Measurements from ENCODE around the gene MRPL22. TPM values are rescaled to one million over a fixed set of nuclear protein-coding genes. Genes with fewer than 3 reads are reported as not detected.
"Not testable (repeated sequence)": the region's sequence is repeated elsewhere in the genome, so short reads cannot be mapped to it uniquely, and the experiment has no call there.

The MRPL22 gene
- total and polyA plus RNA-seq, 2 donors (not counting 3 experiments of a cell fraction or from before 2014, with no cell fraction given), result 66.9 to 112 TPM

DNA sequence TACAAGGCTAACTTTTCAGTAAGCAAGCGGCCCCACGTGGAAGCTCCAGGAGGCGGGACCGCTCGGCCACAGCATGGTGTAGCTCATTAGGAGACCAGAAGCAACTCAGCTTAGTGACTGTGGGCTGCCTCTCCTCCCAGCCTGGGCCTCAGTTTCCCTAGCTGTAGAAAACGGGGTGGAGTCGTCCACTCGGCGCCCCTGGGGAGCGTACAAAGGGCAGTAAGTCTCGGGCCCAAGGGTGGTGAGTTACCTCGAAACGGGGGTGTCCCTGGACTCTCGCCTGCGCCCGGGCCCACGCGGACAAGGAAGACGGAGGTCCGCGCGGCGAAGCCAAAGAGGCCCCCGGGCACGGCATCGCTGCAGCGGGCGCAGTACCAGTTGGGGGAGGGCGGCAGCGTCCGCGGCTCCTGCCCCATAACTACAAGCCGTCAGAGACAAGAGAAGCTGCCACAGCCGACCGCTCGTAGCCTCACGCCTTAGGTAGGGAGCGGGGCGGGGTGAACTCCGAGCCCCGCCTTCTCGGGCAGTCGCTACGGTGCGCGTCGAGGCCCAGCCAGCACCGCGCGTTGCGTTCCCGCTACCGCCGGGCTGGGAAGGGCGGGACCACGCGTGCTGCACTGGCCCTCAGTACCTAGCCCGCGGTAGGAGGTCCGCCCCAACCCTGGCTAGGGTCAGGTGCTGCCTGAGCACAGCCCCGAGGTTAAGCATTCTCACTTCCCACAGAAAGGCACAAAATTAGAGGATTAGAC, 3.0 kb upstream of the MRPL22 start, which contains the start of gene GEMIN5:
Gene GEMIN5 (minus strand): TSS at position 494 of the 749 bp plus-strand sequence. CDS start 78 bp downstream, at position 416.
- no TSS peak for BruUV-seq (replicated peaks)
- peak; percentile 81 for TF ChIP-seq POLR2AphosphoS5 (IDR thresholded peaks at IDR 0.05; ENCODE audit: insufficient read depth, low read depth, low read length)
- peak; percentile 93 for TF ChIP-seq MYC (IDR thresholded peaks at IDR 0.05; ENCODE audit: low read depth, low read length)
- TF ChIP-seq, protein P1, sequence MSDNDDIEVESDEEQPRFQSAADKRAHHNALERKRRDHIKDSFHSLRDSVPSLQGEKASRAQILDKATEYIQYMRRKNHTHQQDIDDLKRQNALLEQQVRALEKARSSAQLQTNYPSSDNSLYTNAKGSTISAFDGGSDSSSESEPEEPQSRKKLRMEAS (IDR thresholded peaks at IDR 0.05; ENCODE audit: insufficient read depth, insufficient read length), result peak; percentile 71
- TF ChIP-seq, protein P2, sequence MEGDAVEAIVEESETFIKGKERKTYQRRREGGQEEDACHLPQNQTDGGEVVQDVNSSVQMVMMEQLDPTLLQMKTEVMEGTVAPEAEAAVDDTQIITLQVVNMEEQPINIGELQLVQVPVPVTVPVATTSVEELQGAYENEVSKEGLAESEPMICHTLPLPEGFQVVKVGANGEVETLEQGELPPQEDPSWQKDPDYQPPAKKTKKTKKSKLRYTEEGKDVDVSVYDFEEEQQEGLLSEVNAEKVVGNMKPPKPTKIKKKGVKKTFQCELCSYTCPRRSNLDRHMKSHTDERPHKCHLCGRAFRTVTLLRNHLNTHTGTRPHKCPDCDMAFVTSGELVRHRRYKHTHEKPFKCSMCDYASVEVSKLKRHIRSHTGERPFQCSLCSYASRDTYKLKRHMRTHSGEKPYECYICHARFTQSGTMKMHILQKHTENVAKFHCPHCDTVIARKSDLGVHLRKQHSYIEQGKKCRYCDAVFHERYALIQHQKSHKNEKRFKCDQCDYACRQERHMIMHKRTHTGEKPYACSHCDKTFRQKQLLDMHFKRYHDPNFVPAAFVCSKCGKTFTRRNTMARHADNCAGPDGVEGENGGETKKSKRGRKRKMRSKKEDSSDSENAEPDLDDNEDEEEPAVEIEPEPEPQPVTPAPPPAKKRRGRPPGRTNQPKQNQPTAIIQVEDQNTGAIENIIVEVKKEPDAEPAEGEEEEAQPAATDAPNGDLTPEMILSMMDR (IDR thresholded peaks at IDR 0.05; ENCODE audit: extremely low read depth in 1 of 2, insufficient read depth in 1 of 2, low read depth in 1 of 2, low read length in 2 of 2), result no peak
- dilution Hi-C loops (cut with MboI; ENCODE audit: extremely low pct_ligation_motif_present, low sequenced_read_pairs), result no loop called here
- Histone ChIP-seq H3K36me3 (ENCODE audit: control insufficient read depth in 2 of 2, extremely low read depth in 1 of 2, insufficient read depth in 2 of 2, low read length in 2 of 2) (no peaks in the 10 kb centered on the region), H3K27me3 (ENCODE audit: control insufficient read depth in 2 of 2, insufficient read depth in 2 of 2, low read length in 2 of 2) (no peaks in the 10 kb centered on the region), H3K4me3 (replicated peaks in 1 of 3; ENCODE audit: insufficient read depth in 1 of 3, low read depth in 1 of 3, low read length in 3 of 3) (peak within 1 kb of the TSS; percentile 46 to 95 (median 69)), H3K9ac (replicated peaks; ENCODE audit: extremely low read depth, insufficient read depth, low read length) (peak within 1 kb of the TSS; percentile 55), H3K79me2 (ENCODE audit: control insufficient read depth, insufficient read depth, low read length) (peaks cover 36% of the 10 kb centered on the region), H3K4me2 (ENCODE audit: insufficient read depth, low read length) (peak within 1 kb of the TSS; percentile 96), H3K27ac (ENCODE audit: insufficient read depth, low read depth, low read length) (no peak within 1 kb of the TSS), H3K9me3 (replicated peaks; ENCODE audit: control insufficient read depth, insufficient read depth, low read length) (no peaks in the 10 kb centered on the region), H3K9me1 (replicated peaks; ENCODE audit: control insufficient read depth, extremely low read depth, insufficient read depth, low read length) (no peaks in the 10 kb centered on the region), H4K20me1 (replicated peaks; ENCODE audit: control insufficient read depth, extremely low read depth, insufficient read depth, low read length) (no peaks in the 10 kb centered on the region), H3K4me1 (ENCODE audit: control insufficient read depth, extremely low read depth, insufficient read depth, low read length) (peaks cover 29% of the 10 kb centered on the region), H2AFZ (ENCODE audit: low read depth, low read length) (peak within 1 kb of the TSS; percentile 76)
- DNase-seq (ENCODE audit: low read depth, low spot score), result peak; percentile 88
- FAIRE-seq, result peak; percentile 88
- POLR2A ChIA-PET, result interaction anchor here (1.4 kb wide), 1 partner anchor 79 kb away, joined by 5 read pairs; the partner anchor contains the start of gene CNOT8
- intact Hi-C loops (cut with micrococcal nuclease), result loop anchor here (2.0 kb wide), 1 partner anchor 79 kb away; the partner anchor contains the start of gene CNOT8
- CTCF ChIA-PET, result interaction anchor here (1.0 to 2.1 kb wide), 8 partner anchors 11 to 209 kb away, joined by 3 to 7 read pairs (median 3); no protein-coding TSS in a partner anchor

DNA sequence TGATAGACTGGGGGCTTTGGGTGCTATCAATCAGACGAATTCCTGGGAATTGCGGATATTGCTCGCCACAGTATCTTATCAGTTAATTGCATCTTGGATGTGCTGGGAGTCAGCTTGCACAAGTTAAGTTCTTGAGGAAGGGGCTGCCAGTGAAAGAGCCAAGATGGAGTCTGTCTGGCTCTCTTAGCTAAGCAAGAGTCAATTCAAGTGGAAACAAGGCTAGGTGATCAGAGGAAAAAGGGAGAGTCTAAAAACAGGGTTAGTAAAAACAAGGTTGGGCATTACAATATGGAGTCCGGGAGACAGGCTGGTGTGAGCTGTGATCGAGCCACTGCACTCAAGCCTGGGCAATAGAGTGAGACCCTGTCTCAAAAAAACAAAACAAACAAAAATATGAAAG, 1.5 kb upstream of the MRPL22 start:
- H3K9ac ChIP-seq (replicated peaks; ENCODE audit: extremely low read depth, insufficient read depth, low read length); H3K27me3 ChIP-seq (ENCODE audit: control insufficient read depth in 2 of 2, insufficient read depth in 2 of 2, low read length in 2 of 2); H3K4me2 ChIP-seq (ENCODE audit: insufficient read depth, low read length); BruUV-seq (replicated peaks); H3K4me3 ChIP-seq (replicated peaks in 1 of 3; ENCODE audit: insufficient read depth in 1 of 3, low read depth in 1 of 3, low read length in 3 of 3); POLR2A ChIA-PET; H3K36me3 ChIP-seq (ENCODE audit: control insufficient read depth in 2 of 2, extremely low read depth in 1 of 2, insufficient read depth in 2 of 2, low read length in 2 of 2); H4K20me1 ChIP-seq (replicated peaks; ENCODE audit: control insufficient read depth, extremely low read depth, insufficient read depth, low read length); dilution Hi-C loops (cut with MboI; ENCODE audit: extremely low pct_ligation_motif_present, low sequenced_read_pairs); H2AFZ ChIP-seq (ENCODE audit: low read depth, low read length); H3K9me1 ChIP-seq (replicated peaks; ENCODE audit: control insufficient read depth, extremely low read depth, insufficient read depth, low read length); H3K27ac ChIP-seq (ENCODE audit: insufficient read depth, low read depth, low read length); H3K9me3 ChIP-seq (replicated peaks; ENCODE audit: control insufficient read depth, insufficient read depth, low read length); DNase-seq (ENCODE audit: low read depth, low spot score); CTCF ChIA-PET; FAIRE-seq: not testable (repeated sequence)
- Histone ChIP-seq H3K4me1 (ENCODE audit: control insufficient read depth, extremely low read depth, insufficient read depth, low read length) (peaks cover 42% of the 10 kb centered on the region), H3K79me2 (ENCODE audit: control insufficient read depth, insufficient read depth, low read length) (peaks cover 49% of the 10 kb centered on the region)
- intact Hi-C loops (cut with micrococcal nuclease), result loop anchor here (2.0 kb wide), 1 partner anchor 81 kb away; the partner anchor contains the start of gene CNOT8

All from endothelial cell of umbilical vein (primary cell).